Subcutaneous adipose tissue (tissue), 4 donors: ENCODE measurements around the gene ADGRD1. TPM values are rescaled to one million over a fixed set of nuclear protein-coding genes. Genes with fewer than 3 reads are reported as not detected.

Experiments used
- total RNA-seq, 4 donors: library from RNA; depleted of rRNA; stranded (reverse); fragments of >200 nt; gene quantifications; one replicate each; pipeline ENCODE4 v1.1.0, GENCODE V29; 2016
- TF ChIP-seq, protein P1 (sequence below): fragments of 450-650 bp; IDR thresholded peaks from one replicate; pipeline ENCODE4 v1.5.1; 2016; ENCODE audit warnings: low read depth, mild to moderate bottlenecking, control low read depth, antibody characterized with exemption, moderate library complexity

ADGRD1 gene
- total RNA-seq, 4 donors from 2014 or later, result 16.3 to 34.1 (median 24.1) TPM

DNA sequence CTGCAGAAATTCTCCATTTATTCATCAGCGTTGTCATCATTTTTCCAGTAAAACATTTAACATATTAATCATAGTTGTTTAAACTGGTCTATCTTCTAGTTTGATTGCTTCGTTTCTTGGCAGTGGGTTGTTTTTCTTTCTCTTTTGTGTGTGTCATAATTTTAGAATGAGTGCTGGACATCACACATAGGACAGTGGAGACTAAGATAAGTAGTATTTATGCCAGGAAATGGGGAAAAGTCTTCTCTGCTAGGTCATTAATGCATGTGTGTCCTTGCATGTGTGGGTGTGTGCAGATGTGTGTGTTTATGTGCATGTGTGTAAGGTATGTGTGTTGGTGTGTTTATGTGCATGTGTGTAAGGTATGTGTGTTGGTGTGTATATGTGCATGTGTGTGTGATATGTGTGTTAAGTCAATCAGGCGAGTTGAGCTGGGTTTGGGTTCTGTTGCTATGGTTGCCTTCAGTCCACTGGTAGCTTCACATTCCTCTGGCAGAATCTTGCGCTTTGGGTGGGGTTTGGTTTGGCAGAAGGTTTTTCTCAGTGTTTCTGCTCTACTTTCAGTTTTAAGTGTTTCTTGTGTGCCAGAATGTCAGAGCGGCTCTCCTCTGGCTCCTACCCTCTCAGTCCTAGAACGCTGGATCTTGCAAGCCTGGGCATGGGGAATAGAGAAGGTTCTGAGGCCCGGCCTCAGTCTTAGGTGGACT, 7.8 kb upstream of the ADGRD1 start:
- TF ChIP-seq, protein P1, sequence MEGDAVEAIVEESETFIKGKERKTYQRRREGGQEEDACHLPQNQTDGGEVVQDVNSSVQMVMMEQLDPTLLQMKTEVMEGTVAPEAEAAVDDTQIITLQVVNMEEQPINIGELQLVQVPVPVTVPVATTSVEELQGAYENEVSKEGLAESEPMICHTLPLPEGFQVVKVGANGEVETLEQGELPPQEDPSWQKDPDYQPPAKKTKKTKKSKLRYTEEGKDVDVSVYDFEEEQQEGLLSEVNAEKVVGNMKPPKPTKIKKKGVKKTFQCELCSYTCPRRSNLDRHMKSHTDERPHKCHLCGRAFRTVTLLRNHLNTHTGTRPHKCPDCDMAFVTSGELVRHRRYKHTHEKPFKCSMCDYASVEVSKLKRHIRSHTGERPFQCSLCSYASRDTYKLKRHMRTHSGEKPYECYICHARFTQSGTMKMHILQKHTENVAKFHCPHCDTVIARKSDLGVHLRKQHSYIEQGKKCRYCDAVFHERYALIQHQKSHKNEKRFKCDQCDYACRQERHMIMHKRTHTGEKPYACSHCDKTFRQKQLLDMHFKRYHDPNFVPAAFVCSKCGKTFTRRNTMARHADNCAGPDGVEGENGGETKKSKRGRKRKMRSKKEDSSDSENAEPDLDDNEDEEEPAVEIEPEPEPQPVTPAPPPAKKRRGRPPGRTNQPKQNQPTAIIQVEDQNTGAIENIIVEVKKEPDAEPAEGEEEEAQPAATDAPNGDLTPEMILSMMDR, result no peak

DNA sequence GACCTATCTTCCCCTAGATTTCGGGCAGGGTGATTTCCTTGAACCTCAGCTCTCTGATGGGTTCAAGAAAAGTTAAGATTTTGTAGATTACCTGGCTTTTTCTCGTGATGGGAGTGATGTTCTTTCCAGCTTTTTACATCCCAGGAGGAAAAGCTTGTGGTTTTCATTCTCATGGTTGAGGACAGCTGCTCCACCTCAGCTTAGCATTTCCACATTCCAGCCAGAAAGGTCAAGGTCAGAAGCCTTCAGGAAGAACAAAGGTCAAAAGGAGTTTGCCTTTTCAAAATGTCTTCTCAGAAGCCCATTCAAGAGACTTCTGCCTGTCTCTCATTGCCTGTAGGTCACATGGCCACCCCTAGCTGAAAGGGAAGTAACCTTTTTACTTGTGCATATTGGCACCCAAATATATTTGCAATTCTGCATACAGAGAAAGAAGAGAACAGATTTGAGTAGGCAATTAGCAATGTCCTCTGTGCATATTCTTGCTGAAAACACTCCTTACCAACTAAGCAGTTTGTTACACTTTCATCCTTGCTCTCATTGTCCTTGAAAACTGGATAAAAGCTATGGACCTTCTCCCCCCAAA, 6.6 kb upstream of the ADGRD1 start:
- TF ChIP-seq, protein P1, result no peak

DNA sequence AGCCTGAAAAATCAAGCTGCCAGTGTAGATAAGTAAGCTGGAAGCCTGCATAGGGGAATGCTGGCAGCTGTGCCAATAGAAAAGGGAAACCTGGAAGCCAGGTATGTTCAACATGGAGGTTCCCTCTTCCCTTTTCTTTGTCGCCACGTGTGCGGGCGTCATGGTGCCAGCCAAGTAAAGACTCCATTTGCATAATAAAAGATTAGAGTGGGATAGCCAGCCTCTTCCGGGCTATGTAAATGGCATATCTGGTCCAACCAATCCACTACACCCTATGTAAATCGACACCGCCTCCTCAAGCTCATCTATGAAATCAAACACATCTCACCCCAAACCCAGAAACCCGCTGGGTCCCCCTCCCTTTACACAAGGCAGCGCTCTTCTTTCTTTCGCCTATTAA, 5.6 kb upstream of the ADGRD1 start:
- TF ChIP-seq, protein P1, result no peak

DNA sequence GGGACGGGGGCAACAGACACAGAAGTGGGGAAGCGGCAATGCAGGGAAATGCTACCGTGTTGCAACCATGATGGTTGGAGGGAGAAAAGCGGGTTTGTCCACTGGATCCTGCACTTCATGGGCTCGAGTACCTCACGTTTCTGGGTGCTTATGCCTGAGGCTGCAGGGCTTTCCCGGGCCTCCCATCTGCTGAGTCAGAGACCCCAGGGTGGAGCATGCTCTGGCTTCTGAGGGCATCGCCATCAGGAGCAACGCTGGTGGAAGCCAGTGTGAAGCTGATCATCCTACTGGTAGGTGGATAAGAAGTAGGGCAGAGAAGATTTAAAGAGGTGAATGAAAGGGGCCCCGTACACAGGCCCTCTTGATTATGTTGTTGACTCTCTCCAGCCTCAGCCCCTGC, 5.0 kb upstream of the ADGRD1 start:
- TF ChIP-seq, protein P1, result no peak

DNA sequence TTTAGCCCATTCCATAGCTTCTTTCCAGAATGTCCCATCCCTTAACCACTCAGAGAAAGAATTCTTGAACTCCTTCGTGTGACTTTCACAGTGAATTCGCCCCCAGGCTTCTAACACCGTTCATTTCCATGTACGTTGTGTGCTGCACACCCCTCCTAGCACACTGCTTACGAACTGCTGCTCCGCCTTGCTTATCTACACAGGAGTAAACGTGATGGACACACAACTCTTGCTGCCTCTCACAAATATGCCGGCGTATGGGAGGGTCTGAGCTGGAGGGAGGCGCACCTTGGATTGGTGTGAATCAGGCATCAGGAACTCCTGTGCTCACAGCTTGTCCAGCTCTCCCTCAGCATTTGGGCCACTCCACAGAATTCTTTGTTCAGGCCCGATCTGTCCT, 3.9 kb upstream of the ADGRD1 start:
- TF ChIP-seq, protein P1, result no peak

DNA sequence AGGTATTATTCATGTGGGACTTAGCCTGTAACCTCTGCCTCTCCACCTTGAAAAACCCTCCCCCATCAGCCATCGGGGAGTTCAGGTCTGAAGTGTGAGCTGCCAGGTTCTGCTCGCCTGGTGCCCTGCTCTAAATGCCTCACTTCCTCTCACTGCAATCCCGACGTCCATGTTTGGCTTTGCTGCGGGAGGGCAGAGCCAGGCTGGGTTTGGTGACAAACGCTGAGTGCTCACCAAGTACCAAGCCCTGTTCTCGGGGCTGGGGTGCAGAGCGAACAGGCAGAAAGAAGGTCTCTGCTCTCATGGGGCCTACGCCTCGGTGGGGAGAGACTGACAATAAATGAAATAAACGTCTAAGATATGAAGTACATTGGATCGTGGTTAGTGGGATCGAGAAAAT, 2.1 kb upstream of the ADGRD1 start:
- TF ChIP-seq, protein P1, result no peak

DNA sequence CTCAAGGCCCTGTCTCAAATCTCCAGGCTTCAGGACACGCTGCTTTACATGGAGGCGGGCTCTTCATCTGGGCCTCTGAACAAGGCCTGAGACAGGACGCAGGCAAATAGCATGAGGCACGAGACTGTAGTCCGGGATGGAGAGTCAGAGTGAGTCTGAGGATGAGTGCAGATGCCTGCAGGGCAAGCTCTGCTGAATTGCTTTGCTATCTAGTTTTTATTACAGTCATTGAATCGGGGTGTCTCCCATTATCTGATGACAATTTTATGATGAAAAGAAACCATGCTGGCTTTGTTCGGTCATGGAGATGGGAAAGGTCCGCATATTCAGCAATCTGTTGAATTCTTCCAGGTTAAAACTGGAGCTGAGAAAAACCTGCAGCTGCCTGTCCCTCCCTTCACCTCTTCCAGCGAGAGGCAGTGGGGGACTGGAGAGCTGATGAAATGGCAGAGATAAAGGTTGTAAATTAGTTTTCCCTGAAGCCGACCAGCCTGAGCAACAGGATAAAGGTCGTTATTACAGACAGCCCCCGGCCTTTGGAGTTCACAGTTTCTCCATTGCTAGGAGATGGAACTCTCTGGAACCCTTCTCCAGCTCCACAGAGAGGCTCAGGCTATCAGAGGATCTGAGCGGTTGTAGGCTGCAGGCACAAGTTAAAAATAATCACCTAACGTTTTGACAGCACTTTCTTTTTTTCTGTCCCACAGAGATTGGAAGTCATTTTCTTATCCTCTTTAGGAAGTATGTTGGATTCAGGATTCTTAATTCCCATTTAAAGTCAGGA, 1.3 kb upstream of the ADGRD1 start:
- TF ChIP-seq, protein P1, result no peak
